ENCODE measurements around the gene RUSC2. TPM values are rescaled to one million over a fixed set of nuclear protein-coding genes. Genes with fewer than 3 reads are reported as not detected.
"Not testable (repeated sequence)": the region's sequence is repeated elsewhere in the genome, so short reads cannot be mapped to it uniquely, and the experiment has no call there.

Gene RUSC2, protein sequence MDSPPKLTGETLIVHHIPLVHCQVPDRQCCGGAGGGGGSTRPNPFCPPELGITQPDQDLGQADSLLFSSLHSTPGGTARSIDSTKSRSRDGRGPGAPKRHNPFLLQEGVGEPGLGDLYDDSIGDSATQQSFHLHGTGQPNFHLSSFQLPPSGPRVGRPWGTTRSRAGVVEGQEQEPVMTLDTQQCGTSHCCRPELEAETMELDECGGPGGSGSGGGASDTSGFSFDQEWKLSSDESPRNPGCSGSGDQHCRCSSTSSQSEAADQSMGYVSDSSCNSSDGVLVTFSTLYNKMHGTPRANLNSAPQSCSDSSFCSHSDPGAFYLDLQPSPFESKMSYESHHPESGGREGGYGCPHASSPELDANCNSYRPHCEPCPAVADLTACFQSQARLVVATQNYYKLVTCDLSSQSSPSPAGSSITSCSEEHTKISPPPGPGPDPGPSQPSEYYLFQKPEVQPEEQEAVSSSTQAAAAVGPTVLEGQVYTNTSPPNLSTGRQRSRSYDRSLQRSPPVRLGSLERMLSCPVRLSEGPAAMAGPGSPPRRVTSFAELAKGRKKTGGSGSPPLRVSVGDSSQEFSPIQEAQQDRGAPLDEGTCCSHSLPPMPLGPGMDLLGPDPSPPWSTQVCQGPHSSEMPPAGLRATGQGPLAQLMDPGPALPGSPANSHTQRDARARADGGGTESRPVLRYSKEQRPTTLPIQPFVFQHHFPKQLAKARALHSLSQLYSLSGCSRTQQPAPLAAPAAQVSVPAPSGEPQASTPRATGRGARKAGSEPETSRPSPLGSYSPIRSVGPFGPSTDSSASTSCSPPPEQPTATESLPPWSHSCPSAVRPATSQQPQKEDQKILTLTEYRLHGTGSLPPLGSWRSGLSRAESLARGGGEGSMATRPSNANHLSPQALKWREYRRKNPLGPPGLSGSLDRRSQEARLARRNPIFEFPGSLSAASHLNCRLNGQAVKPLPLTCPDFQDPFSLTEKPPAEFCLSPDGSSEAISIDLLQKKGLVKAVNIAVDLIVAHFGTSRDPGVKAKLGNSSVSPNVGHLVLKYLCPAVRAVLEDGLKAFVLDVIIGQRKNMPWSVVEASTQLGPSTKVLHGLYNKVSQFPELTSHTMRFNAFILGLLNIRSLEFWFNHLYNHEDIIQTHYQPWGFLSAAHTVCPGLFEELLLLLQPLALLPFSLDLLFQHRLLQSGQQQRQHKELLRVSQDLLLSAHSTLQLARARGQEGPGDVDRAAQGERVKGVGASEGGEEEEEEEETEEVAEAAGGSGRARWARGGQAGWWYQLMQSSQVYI (N-terminal part only)
- total RNA-seq: not detected

- DNase-seq: no peak
These were observed at the start of gene RUSC2 for GRCh38 chr9:35489313-35490154. Gene RUSC2 (plus strand): TSS chr9:35490111. CDS start chr9:35546522, 56,411 bp downstream.

GRCh38 chr9:35446012-35446411, 43.9 kb upstream of the RUSC2 start:
- no peak for DNase-seq

- no peak for DNase-seq
These were observed 41.4 kb upstream of the RUSC2 start for GRCh38 chr9:35448496-35448895.

- no peak for DNase-seq
These were observed 37.4 kb upstream of the RUSC2 start for GRCh38 chr9:35452481-35452880.

DNA sequence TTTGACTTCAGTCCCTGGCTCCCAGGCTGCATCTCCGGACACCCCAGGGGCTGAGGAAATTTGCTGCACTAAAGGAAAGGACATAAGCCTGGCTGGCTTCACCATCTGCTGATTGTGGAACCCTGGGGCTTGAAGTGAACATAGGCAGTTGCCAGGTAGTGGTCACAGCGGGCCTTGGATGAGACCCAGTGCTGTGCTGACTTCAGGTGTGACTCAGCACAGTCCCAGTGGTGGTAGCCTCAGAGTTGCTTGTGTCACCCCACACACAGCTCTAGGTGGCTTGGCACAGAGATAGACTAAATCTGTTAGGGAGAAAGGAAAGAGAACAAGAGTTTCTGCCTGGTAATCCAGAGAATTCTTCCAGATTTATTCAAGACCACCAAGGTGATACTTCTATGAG, 36.1 kb upstream of the RUSC2 start:
- DNase-seq: no peak

DNA sequence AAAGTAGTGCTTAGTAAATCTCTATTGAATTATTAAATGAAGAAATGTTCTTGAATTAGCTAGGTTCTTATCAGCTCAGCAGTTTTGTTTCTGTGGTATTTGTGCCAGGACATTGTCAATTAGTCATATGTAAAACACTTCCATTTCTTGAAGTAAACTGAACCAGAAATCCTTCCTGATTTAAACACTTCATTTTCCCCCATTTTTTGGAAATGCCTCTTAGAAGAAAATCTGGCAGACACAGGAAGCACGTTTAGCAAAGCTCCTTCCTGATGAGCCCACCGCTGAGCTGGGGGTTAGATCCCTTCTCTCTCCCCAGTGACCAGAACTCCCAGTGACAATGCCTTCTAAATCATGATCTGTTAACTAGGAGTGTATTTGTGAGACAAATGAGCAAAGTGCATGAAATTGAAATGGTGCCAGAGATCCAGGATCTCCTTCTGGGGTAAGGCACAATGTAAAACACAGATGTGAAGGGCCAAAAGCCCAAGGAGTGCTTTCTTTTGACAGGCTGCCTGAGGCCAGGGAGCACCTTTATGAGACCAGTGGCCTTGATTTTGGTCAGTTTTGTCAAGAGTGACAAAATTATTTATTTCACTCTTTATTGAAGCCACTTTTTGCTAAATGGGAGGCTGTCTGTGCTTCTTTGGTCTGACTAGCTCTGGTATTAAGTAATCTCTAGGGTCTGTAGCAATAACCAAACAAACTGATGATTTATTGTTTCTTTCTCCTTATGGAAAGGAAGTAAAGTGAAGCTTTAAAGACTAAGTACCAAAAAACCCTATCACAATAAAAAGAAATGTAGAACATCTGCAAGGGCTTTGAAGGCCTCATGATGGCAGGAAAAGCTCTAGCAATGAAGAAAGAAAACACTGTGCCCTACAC, 25.5 kb upstream of the RUSC2 start:
- no peak for DNase-seq

DNA sequence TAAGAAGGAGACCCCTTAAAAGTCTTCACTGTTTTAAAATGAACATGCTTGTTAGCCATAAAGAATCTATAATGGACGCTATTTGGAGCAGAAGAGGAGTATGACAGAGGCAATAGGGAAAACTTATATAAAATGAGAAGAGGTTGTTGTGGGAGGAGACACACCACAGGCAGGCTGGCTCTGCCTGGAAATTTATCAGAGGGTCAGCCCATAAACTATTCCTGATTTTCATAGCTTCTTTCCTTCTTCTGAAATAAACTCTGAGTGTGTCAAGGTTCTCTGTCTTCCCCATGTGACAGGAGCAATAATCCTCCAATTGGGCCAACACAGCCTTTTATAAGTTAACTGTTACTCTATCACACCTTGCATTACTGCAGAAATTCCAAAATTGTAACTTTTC, 19.6 kb upstream of the RUSC2 start:
- no peak for DNase-seq

DNA sequence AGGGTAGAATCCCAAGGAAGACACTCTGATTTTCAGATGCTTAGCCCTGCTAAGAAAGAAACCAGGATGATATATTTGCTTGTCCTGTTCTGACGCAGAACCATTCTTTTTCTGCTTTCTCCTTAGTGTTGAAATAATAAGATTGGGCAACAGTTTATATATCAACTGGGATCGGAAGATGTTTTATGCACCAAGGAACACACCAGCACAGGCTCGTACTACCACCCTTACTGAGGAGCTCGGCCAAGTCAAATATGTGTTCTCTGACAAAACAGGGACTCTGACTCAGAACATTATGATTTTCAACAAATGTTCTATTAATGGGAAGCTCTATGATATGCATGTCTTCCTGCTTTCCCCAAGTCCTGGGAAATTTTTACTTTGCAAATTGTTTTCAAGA, 19.0 kb upstream of the RUSC2 start:
- DNase-seq: no peak

- DNase-seq: no peak
These were observed 13.3 kb upstream of the RUSC2 start for GRCh38 chr9:35476596-35476995.

DNA sequence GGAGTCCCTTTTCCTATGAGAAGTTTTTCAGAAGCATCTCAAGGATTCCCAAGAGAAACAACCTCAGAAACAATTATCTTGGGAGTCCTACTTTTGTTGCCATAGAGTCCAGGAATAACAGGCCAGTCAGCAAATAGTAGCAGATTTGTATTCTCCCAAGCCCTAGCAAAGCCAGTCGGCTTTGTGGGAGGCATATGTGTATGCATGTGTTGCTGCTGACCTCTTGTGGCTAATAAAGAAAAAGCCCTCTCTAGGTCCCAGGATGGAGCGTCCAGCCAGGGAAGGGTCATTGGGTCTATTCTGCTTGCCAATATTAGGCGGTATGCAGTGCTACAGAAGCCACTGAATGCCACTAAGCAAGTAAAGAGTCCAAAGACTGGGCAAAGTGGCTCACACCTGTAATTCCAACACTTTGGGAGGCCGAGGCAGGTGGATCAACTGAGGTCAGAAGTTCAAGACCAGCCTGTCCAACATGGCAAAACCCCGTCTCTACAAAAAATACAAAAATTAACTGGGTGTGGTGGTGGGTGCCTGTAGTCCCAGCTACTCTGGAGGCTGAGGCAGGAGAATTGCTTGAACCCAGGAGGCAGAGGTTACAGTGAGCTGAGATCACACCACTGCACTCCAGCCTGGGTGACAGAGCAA, 12.6 kb upstream of the RUSC2 start:
- DNase-seq: not testable (repeated sequence)

- no peak for DNase-seq
These were observed 11.0 kb upstream of the RUSC2 start for GRCh38 chr9:35478871-35479270.

- no peak for DNase-seq
These were observed 8.4 kb upstream of the RUSC2 start for GRCh38 chr9:35481347-35481975.

- no peak for DNase-seq
These were observed 7.8 kb upstream of the RUSC2 start for GRCh38 chr9:35482071-35482470.

GRCh38 chr9:35484406-35484805, 5.5 kb upstream of the RUSC2 start:
- no peak for DNase-seq

GRCh38 chr9:35487081-35487480, 2.8 kb upstream of the RUSC2 start:
- no peak for DNase-seq

DNA sequence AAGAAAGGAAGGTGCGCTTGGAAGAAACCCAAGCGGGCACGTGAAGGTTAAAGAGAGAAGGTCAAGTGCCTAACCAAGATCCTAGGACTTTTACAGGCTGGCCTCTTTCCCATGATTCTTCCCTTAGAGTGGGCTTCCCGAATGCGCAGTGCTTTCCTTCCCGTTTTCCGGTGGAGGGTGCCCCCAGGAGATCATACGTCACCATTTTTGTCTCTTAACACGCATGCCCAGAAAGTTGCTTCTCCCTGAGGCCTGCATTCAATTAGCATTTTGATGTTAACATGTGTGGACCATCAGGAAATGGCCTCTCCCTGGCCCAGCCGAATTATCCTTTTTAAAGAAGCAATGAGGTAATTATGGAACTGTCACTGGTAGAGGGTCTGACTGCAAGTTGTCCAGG, 1.9 kb upstream of the RUSC2 start:
- no peak for DNase-seq

- DNase-seq: no peak
These were observed 1.2 kb upstream of the RUSC2 start for GRCh38 chr9:35488566-35489312.

GRCh38 chr9:35490155-35490909, 421 bp downstream of the RUSC2 start:
- no peak for DNase-seq

Data from effector CD4-positive, alpha-beta T cell (primary cell).